GM06990 (cell line): ENCODE measurements around the gene MAML3.

ENCODE experiments used
- DNase-seq: peaks from one replicate; pipeline ENCODE4 v3.0.0-alpha.2; 2011; ENCODE audit not compliant: insufficient read length; ENCODE audit errors: extremely low read depth
- H3K27me3 ChIP-seq: replicated peaks from 2 replicates; pipeline ENCODE4 v1.6.0; 2011; ENCODE audit warnings: low read length; ENCODE audit not compliant: control insufficient read depth, insufficient read depth
- H3K36me3 ChIP-seq: 2 replicates; pipeline ENCODE4 v1.5.1; 2011; ENCODE audit warnings: low read length; ENCODE audit not compliant: control insufficient read depth, insufficient read depth
- H3K4me3 ChIP-seq: replicated peaks from 2 replicates; pipeline ENCODE4 v1.5.1; 2011; ENCODE audit warnings: low read depth, mild to moderate bottlenecking, control low read depth, low read length
- TF ChIP-seq, protein P1 (sequence below): IDR thresholded peaks from 2 replicates; pipeline ENCODE4 v1.5.1; 2011; ENCODE audit warnings: low read length, control low read depth, mild to moderate bottlenecking, inconsistent platforms; ENCODE audit not compliant: insufficient read depth, poor library complexity, severe bottlenecking

The MAML3 gene

GRCh38 chr4:140003876-140004548 is 150.0 kb downstream of the MAML3 start:
- no peak for DNase-seq
- H3K36me3 ChIP-seq = no peaks in the 10 kb centered on the region
- peaks cover 1% of the 10 kb centered on the region; the same call in 1 of the 2 replicates for H3K27me3 ChIP-seq
- TF ChIP-seq, protein P1, sequence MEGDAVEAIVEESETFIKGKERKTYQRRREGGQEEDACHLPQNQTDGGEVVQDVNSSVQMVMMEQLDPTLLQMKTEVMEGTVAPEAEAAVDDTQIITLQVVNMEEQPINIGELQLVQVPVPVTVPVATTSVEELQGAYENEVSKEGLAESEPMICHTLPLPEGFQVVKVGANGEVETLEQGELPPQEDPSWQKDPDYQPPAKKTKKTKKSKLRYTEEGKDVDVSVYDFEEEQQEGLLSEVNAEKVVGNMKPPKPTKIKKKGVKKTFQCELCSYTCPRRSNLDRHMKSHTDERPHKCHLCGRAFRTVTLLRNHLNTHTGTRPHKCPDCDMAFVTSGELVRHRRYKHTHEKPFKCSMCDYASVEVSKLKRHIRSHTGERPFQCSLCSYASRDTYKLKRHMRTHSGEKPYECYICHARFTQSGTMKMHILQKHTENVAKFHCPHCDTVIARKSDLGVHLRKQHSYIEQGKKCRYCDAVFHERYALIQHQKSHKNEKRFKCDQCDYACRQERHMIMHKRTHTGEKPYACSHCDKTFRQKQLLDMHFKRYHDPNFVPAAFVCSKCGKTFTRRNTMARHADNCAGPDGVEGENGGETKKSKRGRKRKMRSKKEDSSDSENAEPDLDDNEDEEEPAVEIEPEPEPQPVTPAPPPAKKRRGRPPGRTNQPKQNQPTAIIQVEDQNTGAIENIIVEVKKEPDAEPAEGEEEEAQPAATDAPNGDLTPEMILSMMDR = no peak
- H3K4me3 ChIP-seq = no peak overlapping the region

- H3K4me3 ChIP-seq = no peak overlapping the region
- no peaks in the 10 kb centered on the region for H3K36me3 ChIP-seq
- TF ChIP-seq, protein P1 = no peak
- H3K27me3 ChIP-seq = peaks cover 1% of the 10 kb centered on the region; the same call in 1 of the 2 replicates
- no peak for DNase-seq
Measured at GRCh38 chr4:140000232-140000631, 153.8 kb downstream of the MAML3 start.

DNA sequence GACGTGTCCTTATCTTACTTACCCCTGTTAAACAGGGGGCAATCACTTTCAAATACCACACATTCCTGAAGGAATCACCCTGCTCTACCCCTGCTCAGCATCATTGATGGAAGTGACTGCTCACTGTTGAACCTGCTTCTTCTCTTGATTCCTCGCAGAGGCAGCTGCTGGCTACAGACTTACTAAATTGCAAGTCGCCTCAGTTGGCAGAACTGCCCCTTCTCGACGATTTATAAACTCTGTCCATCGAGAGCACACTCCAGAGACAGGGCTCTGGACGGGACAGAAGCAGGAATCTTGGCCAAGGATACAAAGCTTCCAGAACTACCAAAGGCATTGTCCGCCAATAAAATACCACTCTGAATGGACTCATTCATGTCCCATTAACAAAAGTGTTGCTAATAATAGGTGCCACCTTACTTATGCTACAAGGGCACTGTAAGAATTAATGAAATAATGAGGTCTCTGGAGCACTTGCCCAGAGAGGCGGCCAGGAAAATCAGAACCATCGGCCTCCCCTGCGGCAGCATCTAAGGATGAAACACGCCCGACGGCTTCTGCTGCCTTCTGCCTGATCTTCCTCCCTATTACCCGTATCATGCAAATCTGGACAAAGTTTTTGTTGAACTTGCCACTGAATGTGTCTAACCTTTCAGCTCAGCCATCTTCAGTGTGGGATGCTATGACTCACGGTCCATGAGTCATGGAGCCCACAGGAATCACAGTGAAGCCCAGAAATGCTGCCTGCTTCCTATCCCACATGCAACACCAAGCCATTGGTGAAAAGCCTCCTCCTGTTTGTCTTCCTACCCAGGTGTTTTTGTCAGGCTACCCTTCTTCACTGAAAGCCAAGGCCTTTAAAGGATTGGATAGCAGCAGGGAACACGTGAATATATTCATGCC is 164.9 kb downstream of the MAML3 start:
- DNase-seq = no peak
- TF ChIP-seq, protein P1 = no peak
- Histone ChIP-seq H3K27me3 (peaks cover 1% of the 10 kb centered on the region; the same call in 1 of the 2 replicates), H3K4me3 (no peak overlapping the region), H3K36me3 (no peaks in the 10 kb centered on the region)

GRCh38 chr4:139987502-139987850 is 166.5 kb downstream of the MAML3 start:
- Histone ChIP-seq H3K4me3 (no peak overlapping the region), H3K27me3 (peaks cover 1% of the 10 kb centered on the region; the same call in 1 of the 2 replicates), H3K36me3 (no peaks in the 10 kb centered on the region)
- DNase-seq = no peak
- TF ChIP-seq, protein P1 = no peak

- DNase-seq = no peak
- TF ChIP-seq, protein P1 = no peak
- Histone ChIP-seq H3K36me3 (no peaks in the 10 kb centered on the region), H3K4me3 (no peak overlapping the region), H3K27me3 (peaks cover 1% of the 10 kb centered on the region; the same call in 1 of the 2 replicates)
Measured at GRCh38 chr4:139986689-139987501, 167.1 kb downstream of the MAML3 start.
